Measurements from ENCODE around the gene TMEM225B.

The TMEM225B gene

DNA sequence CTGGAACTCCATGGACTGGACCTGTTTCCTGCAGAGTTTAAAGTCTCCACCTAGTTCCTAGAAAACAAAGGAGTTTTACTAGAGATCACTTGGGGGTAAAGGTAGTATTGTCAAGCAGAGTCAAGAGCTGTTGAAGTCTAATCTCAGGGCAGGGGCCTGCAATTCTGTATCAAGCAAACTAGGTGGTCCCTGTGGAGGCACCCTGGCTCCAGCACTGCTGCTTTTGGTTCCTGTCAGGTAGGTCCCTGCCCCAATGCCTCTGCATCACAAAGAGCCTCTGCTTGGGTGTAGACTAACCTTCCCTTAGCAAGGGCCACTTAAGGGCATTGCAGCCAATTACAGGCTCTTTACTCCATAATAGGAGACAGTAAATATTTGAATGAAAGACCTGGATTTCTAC is 41.2 kb downstream of the TMEM225B start:
- H3K36me3 Mint-ChIP-seq (ENCODE audit: low read depth) = peaks cover 16% of the 10 kb centered on the region
- H3K9me3 Mint-ChIP-seq = peaks cover 2% of the 10 kb centered on the region
- no peak overlapping the region for H3K27ac Mint-ChIP-seq
- no peak overlapping the region for H3K4me3 Mint-ChIP-seq
- no peaks in the 10 kb centered on the region for H3K4me1 Mint-ChIP-seq
- no peaks in the 10 kb centered on the region for H3K27me3 Mint-ChIP-seq (ENCODE audit: low read depth)
- TF ChIP-seq, protein P1, sequence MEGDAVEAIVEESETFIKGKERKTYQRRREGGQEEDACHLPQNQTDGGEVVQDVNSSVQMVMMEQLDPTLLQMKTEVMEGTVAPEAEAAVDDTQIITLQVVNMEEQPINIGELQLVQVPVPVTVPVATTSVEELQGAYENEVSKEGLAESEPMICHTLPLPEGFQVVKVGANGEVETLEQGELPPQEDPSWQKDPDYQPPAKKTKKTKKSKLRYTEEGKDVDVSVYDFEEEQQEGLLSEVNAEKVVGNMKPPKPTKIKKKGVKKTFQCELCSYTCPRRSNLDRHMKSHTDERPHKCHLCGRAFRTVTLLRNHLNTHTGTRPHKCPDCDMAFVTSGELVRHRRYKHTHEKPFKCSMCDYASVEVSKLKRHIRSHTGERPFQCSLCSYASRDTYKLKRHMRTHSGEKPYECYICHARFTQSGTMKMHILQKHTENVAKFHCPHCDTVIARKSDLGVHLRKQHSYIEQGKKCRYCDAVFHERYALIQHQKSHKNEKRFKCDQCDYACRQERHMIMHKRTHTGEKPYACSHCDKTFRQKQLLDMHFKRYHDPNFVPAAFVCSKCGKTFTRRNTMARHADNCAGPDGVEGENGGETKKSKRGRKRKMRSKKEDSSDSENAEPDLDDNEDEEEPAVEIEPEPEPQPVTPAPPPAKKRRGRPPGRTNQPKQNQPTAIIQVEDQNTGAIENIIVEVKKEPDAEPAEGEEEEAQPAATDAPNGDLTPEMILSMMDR (IDR thresholded peaks at IDR 0.05; ENCODE audit: unreplicated experiment in 3 of 3) = no peak

DNA sequence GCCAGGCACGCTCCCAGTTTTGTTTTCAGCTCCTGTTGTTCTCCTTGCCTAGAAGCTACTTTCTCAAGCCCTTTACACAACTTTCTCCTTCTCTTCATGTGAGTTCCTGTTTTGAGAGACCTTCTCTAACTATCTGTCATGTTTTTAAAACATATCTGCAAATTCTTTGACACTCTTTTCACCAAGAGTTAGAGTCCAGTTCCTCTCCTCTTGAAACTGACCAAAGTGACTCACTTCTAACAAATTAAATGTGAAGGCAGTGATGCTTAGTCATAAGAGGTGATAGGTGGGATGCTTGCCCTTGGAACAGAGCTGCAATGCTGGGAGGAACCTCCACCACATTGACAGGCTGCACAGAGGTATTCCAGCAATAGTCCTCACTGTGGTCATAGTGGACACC is 44.0 kb downstream of the TMEM225B start:
- Mint-ChIP-seq H3K4me1 (no peaks in the 10 kb centered on the region), H3K27me3 (ENCODE audit: low read depth) (no peaks in the 10 kb centered on the region), H3K36me3 (ENCODE audit: low read depth) (peaks cover 38% of the 10 kb centered on the region), H3K9me3 (peaks cover 10% of the 10 kb centered on the region), H3K27ac (no peak overlapping the region), H3K4me3 (no peak overlapping the region)
- TF ChIP-seq, protein P1 (IDR thresholded peaks at IDR 0.05; ENCODE audit: unreplicated experiment in 3 of 3) = no peak

DNA sequence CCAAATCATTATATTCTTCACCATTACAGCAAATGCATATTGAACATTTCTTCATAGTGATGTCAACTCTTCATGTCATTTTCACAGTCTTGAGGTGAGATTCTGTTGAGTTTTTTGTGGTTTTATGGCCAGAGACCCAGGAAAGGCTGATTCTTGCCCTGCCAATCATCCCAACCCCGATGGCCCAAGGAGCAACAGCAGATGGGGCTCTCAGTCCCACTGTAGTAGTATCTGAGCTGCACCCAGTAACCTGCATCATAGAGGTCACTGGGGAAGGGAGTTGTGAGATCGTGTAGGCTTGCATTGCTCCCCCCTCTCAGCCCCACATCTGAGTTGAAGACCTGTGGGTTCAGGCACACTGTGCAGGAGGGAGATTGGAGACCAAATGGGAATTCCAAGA is 45.4 kb downstream of the TMEM225B start:
- no peak overlapping the region for H3K4me3 Mint-ChIP-seq
- no peaks in the 10 kb centered on the region for H3K4me1 Mint-ChIP-seq
- TF ChIP-seq, protein P1 (IDR thresholded peaks at IDR 0.05; ENCODE audit: unreplicated experiment in 3 of 3) = no peak
- H3K9me3 Mint-ChIP-seq = peaks cover 10% of the 10 kb centered on the region
- no peaks in the 10 kb centered on the region for H3K27me3 Mint-ChIP-seq (ENCODE audit: low read depth)
- no peak overlapping the region for H3K27ac Mint-ChIP-seq
- H3K36me3 Mint-ChIP-seq (ENCODE audit: low read depth) = peaks cover 39% of the 10 kb centered on the region

DNA sequence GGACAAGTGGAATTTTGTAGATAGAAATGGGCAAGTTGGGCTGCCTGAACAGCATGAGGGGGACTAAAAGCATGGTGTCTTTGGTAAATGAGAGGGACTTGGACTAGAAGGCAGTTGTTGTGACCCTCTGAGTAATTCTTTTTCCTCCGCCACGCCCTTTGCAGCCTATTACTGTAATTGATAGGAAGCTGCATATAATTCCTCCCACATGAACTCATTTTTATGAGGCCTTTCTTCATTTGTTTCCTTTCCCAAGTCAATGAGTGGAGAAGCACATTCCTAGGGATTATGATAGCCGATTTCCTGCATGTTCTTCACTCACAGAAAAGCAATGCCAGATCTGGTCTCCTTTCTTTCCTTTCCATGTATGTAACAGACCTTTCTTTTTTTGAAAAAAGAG is 46.4 kb downstream of the TMEM225B start:
- TF ChIP-seq, protein P1 (IDR thresholded peaks at IDR 0.05; ENCODE audit: unreplicated experiment in 3 of 3) = no peak
- H3K27me3 Mint-ChIP-seq (ENCODE audit: low read depth) = no peaks in the 10 kb centered on the region

DNA sequence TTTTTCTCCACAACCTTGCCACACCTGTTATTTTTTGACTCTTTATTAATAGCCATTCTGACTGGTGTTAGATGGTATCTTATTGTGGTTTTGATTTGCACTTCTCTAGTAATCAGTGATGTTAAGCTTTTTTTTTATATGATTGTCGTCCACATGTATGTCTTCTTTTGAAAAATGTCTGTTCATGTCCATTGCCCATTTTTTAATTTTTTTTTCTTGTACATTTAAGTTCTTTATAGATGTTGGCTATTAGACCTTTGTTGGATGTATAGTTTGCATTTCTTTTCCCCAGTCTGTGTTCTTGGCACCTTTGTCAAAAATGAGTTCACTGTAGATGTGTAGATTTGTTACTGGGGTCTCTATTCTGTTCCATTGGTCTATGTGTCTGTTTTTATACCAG is 47.5 kb downstream of the TMEM225B start:
- H3K27ac Mint-ChIP-seq = no peak overlapping the region
- peaks cover 39% of the 10 kb centered on the region for H3K36me3 Mint-ChIP-seq (ENCODE audit: low read depth)
- H3K9me3 Mint-ChIP-seq = peaks cover 10% of the 10 kb centered on the region
- no peaks in the 10 kb centered on the region for H3K27me3 Mint-ChIP-seq (ENCODE audit: low read depth)
- TF ChIP-seq, protein P1 (IDR thresholded peaks at IDR 0.05; ENCODE audit: unreplicated experiment in 3 of 3) = no peak
- H3K4me3 Mint-ChIP-seq = no peak overlapping the region
- no peaks in the 10 kb centered on the region for H3K4me1 Mint-ChIP-seq

More for the DNA sequence above, 46.4 kb downstream of the TMEM225B start:
- H3K4me3 Mint-ChIP-seq = no peak overlapping the region
- peaks cover 10% of the 10 kb centered on the region for H3K9me3 Mint-ChIP-seq
- H3K36me3 Mint-ChIP-seq (ENCODE audit: low read depth) = peaks cover 39% of the 10 kb centered on the region
- H3K4me1 Mint-ChIP-seq = no peaks in the 10 kb centered on the region
- H3K27ac Mint-ChIP-seq = no peak overlapping the region

DNA sequence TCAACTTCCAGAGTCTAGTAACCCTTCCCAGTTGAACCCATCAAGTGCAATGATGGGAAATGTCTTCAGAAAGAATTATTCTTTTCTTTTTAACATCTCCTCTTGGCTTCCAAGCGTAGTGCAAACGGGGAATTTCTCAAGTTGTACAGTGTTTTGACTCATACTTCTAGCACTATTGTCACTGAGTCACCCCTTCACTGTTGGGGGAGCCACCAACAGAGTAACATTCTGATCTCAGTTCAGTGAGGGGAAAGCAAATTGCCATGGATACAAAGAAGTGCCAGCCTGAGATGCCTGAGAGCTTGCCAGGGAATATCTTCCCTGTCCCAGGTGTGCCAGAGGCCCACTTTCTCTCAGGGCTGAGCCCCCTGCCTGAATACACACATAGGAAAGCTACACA is 50.8 kb downstream of the TMEM225B start:
- Mint-ChIP-seq H3K4me1 (no peaks in the 10 kb centered on the region), H3K27ac (no peak overlapping the region), H3K27me3 (ENCODE audit: low read depth) (no peaks in the 10 kb centered on the region), H3K4me3 (no peak overlapping the region), H3K9me3 (peaks cover 14% of the 10 kb centered on the region), H3K36me3 (ENCODE audit: low read depth) (peaks cover 35% of the 10 kb centered on the region)
- TF ChIP-seq, protein P1 (IDR thresholded peaks at IDR 0.05; ENCODE audit: unreplicated experiment in 3 of 3) = no peak
